Epithelial cell of esophagus (primary cell): Measurements from ENCODE around the gene ADCYAP1R1.

Experiments
- DNase-seq: peaks from one replicate; pipeline ENCODE4 v3.0.0; 2010; ENCODE audit warnings: low read depth
- H3K4me3 ChIP-seq: 2 replicates; pipeline ENCODE4 v1.5.1; 2011; ENCODE audit warnings: mild to moderate bottlenecking, low read length, control low read depth
- TF ChIP-seq, protein P1 (sequence below): IDR thresholded peaks from 2 replicates; pipeline ENCODE4 v1.5.1; 2011; ENCODE audit warnings: low read depth, mild to moderate bottlenecking, low read length, control low read depth, inconsistent platforms; ENCODE audit not compliant: insufficient read depth; ENCODE audit errors: missing control alignments

The ADCYAP1R1 gene

DNA sequence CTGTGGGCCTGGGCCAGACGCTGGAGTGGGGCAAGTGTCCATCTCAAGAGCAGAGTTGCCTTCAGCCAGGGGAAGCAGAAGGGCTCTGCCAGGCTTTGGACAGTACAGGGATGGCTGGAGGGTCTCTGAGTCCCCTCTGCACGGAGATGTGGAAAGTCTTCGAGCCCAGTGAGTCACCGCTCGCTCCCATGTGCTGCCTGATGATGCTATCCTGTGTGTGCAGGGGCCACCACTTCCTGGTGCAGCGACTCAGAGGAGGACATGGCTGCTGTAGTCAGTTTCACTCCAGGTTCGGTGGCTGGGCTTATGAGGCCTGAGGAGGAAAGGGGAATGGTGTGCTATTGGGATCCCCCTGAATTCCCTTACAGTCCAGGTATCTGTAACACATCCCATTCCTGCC is 6.0 kb downstream of the ADCYAP1R1 start:
- H3K4me3 ChIP-seq, result no peak overlapping the region
- TF ChIP-seq, protein P1, sequence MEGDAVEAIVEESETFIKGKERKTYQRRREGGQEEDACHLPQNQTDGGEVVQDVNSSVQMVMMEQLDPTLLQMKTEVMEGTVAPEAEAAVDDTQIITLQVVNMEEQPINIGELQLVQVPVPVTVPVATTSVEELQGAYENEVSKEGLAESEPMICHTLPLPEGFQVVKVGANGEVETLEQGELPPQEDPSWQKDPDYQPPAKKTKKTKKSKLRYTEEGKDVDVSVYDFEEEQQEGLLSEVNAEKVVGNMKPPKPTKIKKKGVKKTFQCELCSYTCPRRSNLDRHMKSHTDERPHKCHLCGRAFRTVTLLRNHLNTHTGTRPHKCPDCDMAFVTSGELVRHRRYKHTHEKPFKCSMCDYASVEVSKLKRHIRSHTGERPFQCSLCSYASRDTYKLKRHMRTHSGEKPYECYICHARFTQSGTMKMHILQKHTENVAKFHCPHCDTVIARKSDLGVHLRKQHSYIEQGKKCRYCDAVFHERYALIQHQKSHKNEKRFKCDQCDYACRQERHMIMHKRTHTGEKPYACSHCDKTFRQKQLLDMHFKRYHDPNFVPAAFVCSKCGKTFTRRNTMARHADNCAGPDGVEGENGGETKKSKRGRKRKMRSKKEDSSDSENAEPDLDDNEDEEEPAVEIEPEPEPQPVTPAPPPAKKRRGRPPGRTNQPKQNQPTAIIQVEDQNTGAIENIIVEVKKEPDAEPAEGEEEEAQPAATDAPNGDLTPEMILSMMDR, result no peak
- DNase-seq, result peak; percentile 38

DNA sequence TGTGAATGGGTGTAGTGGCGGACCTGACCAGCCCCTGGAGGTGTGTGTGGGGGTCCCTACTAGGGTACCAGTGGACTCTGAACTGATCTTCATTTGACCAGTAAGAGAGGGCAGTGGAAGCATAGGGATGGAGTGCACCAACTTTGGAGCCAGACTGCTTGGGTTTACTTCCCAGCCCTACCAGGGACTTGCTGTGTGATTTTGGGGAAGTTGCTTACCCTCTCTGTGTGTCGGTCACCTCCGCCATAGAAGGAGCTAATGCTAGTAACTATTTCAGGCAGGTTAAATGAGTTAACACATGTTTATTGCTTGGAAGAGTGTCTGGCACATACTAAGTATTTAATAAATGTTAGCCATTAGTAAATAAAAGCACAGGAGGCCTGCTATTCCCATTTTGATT is 6.6 kb downstream of the ADCYAP1R1 start:
- TF ChIP-seq, protein P1, result no peak

DNA sequence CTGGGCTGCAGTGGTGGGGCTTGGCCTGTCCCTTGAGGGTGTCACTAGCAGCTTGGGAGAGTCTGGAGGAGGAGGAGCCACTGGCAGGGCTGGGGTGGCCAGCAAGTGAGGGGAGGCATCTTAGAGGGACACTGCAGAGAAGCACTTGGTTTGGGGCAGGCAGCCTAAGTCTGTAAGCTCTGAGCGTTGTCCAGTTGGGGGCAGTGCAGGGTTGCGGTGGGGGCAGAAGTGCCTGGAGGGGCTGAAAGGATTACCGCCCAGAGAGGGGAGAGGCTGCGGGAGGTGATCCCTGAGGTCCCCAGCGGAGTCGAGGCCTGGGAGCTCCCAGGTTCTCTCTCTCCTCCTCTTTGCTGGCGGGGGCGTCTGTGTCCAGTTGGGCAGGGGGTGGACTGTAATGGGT is 7.4 kb downstream of the ADCYAP1R1 start:
- TF ChIP-seq, protein P1, result no peak
- DNase-seq, result no peak
- H3K4me3 ChIP-seq, result no peak overlapping the region

More for the DNA sequence above, 6.6 kb downstream of the ADCYAP1R1 start:
- no peak overlapping the region for H3K4me3 ChIP-seq
- DNase-seq, result no peak

DNA sequence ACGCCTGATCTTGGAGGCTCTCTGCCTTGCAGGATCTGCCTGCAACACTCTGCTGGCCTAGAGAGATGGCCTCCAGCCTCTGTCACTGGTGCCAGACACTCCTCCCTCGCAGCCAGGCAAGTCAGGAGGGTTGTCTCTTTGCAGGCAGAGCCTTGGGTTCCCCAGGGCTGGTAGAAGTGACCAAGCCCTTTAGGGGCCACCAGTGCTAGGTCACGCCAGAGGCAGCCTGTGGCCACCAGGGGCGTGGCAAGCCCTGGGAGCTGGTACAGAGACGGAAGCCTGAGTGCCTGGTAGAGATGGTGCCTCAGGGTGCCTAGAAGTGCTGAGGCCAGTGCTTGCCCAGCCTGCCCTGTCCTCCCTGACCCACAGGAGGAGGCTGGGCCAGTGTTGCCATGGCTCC is 9.1 kb downstream of the ADCYAP1R1 start:
- H3K4me3 ChIP-seq, result no peak overlapping the region
- no peak for DNase-seq
- TF ChIP-seq, protein P1, result no peak

DNA sequence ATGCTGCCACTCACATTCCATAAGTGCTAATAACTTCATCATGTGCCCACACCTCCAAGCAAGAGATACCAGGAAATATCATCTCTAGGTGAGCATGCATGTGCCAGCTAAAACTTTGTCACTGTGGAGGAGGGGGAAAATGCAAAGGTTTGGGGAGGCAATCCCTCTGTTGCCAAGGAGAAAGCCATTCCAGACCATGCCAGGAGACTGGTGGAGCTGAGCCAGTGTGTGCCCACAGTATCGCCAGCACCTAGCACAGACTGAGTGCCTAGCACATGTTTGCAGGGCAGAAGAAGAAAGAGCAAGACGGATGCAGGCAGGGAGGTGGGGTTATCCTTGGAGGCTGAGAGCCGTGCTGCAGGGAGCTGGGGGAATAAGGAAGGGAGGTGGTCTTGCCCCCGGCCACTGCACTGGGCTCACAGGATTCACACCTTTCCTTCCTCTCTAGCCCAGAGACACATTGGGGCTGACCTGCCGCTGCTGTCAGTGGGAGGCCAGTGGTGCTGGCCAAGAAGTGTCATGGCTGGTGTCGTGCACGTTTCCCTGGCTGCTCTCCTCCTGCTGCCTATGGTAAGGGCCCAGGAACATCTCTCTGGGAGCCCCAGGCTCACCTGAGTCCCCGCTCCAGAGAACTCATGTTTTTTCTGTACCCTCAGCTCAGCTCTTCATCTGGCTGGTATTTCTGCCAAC is 10.8 kb downstream of the ADCYAP1R1 start:
- no peak overlapping the region for H3K4me3 ChIP-seq
- TF ChIP-seq, protein P1, result no peak
- DNase-seq, result no peak

DNA sequence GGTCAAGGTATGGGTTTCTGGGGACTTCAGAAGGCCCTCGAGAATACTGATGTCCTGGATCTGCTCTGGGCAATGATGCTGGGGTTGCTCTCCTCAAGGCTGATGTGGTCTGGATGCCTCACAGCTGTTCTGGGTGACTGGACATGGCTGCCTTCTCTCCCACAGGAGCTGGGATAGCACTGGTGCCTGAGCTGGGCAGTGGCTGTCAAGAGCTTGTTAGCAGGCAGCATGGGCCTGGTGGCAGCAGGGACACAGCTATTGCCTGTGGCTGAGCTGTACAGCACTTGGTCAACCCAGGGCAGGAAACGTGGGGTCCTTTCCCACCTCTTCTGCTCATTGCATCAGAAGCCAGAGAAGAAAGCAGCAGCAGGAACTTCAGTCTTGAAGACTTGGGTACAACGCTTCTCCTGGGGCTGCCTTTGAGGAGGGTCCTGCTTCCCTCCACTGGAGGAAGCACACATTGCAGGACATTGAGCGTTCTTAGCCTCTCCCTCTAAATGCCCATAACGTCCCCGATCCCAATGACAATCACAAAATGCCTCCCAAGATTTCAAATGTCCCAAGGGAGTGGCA is 13.0 kb downstream of the ADCYAP1R1 start:
- no peak for DNase-seq
- TF ChIP-seq, protein P1, result no peak
- no peak overlapping the region for H3K4me3 ChIP-seq

DNA sequence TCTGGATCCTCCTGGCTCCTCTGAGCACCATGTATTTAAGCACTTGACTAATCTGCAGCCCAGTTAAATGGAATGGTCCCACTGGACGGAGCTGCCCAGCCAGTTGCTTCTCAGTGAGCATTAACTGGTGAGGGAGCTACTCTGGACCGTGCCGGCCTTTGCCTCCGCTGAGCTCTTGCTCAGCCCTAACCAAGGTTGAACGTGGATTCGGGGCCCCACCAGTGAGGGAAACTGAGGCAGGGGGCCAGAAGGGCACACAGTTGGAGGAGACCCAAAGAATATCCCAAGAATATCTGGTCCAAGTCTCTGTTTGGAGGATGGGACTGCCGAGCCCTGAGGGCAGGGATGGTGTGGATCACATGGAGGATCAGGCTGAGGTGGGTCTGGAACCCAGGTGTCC is 13.7 kb downstream of the ADCYAP1R1 start:
- no peak for DNase-seq
- TF ChIP-seq, protein P1, result no peak
- no peak overlapping the region for H3K4me3 ChIP-seq
